ENCODE measurements around the gene RPS6KA4. TPM values are rescaled to one million over a fixed set of nuclear protein-coding genes. Genes with fewer than 3 reads are reported as not detected.

The RPS6KA4 gene
- polyA plus RNA-seq, 1 experiment: 33.8 TPM

DNA sequence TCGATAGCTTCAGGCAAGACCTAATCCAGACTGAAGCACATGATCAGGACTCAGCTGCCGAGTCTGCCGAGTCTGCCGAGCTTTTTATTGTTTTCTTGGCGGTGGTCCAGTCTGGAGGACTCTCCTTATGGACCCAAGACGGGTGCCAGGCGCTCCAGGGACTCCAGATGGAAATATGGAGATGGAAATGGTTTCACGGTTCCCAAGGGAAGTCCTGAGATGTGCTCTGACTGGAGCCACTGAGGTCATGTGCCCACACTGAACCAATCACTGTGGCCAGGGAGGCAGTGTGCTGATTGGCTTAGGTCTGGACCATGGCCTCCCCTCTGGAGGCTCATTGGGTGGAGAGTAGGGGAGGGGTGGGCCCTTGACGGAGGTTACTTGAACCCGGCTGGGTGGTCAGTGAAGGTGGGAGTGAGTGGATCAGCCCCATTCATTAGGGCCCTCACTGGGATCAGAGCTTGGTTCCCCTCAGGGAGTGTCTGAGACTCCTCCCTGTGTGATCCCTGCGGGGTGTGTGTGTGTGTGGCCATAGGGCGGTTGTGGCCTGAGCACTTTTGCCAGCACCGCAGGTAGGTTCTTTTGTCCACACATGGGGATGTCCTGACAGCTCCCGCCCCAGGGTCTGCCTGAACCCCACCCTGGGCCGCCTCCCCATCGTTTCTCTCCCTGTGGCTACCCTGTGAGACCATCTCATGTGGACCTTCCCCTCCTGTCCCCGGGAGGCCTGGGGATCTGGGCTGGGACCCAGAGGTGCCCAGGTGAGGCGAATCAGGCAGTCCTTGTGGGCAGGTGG lies 14.0 kb downstream of the RPS6KA4 start:
- POLR2A ChIA-PET: no interaction called here
- no peak for DNase-seq (ENCODE audit: low read depth)

DNA sequence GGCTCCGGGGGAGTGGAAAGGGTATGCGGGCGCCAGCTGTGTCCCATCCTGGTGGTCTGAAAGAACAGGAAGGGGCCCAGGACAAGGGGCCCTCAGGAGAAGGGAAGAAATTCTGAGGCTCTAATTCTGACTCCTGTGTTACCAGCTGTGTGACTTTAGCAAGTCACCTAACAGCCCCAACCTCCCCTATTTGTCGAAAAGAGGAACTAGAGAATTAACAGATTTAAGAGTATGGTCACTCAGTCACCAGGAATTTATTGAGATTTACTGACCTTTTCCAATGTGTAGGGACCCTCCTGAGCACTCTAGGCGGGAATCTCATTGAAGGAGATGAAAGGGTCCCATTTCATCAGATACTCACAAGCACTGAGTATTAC lies 14.6 kb downstream of the RPS6KA4 start:
- TF ChIP-seq, protein P1, sequence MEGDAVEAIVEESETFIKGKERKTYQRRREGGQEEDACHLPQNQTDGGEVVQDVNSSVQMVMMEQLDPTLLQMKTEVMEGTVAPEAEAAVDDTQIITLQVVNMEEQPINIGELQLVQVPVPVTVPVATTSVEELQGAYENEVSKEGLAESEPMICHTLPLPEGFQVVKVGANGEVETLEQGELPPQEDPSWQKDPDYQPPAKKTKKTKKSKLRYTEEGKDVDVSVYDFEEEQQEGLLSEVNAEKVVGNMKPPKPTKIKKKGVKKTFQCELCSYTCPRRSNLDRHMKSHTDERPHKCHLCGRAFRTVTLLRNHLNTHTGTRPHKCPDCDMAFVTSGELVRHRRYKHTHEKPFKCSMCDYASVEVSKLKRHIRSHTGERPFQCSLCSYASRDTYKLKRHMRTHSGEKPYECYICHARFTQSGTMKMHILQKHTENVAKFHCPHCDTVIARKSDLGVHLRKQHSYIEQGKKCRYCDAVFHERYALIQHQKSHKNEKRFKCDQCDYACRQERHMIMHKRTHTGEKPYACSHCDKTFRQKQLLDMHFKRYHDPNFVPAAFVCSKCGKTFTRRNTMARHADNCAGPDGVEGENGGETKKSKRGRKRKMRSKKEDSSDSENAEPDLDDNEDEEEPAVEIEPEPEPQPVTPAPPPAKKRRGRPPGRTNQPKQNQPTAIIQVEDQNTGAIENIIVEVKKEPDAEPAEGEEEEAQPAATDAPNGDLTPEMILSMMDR (IDR thresholded peaks at IDR 0.05; ENCODE audit: insufficient read depth, low read depth, low read length): no peak
- no peak for DNase-seq (ENCODE audit: low read depth)
- POLR2A ChIA-PET: no interaction called here
- H3K36me3 ChIP-seq (ENCODE audit: control insufficient read depth, insufficient read depth, low read length): peaks cover 12% of the 10 kb centered on the region
- H3K27me3 ChIP-seq (ENCODE audit: control insufficient read depth, insufficient read depth, low read length): no peaks in the 10 kb centered on the region; the same call in 1 of the 2 replicates
- CTCF ChIA-PET: interaction anchor here (1.0 to 2.0 kb wide), 2 partner anchors 11 to 76 kb away, joined by 3 to 5 read pairs; no protein-coding TSS in a partner anchor
- H3K4me3 ChIP-seq (ENCODE audit: low read depth, low read length): no peak overlapping the region

More for the DNA sequence above, 14.0 kb downstream of the RPS6KA4 start:
- TF ChIP-seq, protein P1 (IDR thresholded peaks at IDR 0.05; ENCODE audit: insufficient read depth, low read depth, low read length): no peak
- CTCF ChIA-PET: interaction anchor here (1.0 to 1.3 kb wide), 3 partner anchors 18 to 76 kb away, joined by 3 to 4 read pairs (median 3); no protein-coding TSS in a partner anchor
- H3K4me3 ChIP-seq (ENCODE audit: low read depth, low read length): no peak overlapping the region
- H3K36me3 ChIP-seq (ENCODE audit: control insufficient read depth, insufficient read depth, low read length): peaks cover 12% of the 10 kb centered on the region
- H3K27me3 ChIP-seq (ENCODE audit: control insufficient read depth, insufficient read depth, low read length): no peaks in the 10 kb centered on the region

DNA sequence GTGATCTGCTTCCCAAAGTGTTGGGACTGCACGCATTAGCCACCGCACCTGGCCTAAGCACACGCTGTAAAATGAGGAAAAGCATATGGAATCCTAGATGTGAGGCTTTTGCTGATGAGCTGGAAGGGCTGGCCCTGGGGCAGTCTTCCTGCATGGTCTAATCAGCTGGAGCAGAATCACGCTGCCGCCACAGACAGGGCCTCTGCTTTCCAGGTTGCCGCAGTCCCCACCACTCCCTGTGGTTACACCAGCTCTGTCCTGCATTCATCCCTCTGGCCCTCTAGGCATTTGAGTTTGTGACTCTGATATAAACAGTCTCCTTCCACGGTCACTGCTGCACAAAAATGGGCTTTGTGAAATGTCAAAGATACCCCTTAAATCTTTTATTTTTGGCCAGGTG lies 17.1 kb downstream of the RPS6KA4 start:
- no peak overlapping the region for H3K4me3 ChIP-seq (ENCODE audit: low read depth, low read length)
- peaks cover 4% of the 10 kb centered on the region for H3K27me3 ChIP-seq (ENCODE audit: control insufficient read depth, insufficient read depth, low read length)
- ChIA-PET POLR2A (no interaction called here), CTCF (interaction anchor here (1.3 kb wide), 1 partner anchor 73 kb away, joined by 4 read pairs; no protein-coding TSS in a partner anchor)
- no peak for DNase-seq (ENCODE audit: low read depth)
- peaks cover 2% of the 10 kb centered on the region; the same call in 1 of the 2 replicates for H3K36me3 ChIP-seq (ENCODE audit: control insufficient read depth, insufficient read depth, low read length)
- TF ChIP-seq, protein P1 (IDR thresholded peaks at IDR 0.05; ENCODE audit: insufficient read depth, low read depth, low read length): no peak

DNA sequence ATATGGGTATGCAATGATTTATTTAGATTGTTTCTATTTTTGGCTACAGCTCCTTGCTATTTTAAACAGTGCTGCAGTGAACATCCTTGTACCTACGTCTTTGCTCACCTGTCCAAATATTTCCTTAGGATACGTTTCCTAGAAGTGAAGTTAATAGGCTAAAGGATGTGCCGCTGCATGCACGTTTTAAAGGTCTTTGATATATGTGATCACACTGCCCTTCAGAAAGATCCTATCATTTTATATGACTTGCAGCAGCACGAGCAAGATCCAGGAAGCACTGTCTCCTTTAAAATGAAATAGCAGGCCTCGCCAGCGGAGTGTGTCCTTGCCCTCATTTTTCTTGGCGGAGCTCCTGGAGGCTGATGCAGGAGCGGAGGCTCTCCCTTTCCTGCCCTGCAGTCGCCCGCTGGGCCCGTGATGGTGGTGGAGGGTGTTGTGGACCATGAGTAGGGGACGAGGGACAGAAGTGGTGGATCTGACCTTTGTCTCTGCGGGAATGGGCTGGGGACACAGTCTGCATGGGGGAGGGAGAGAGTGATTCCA lies 19.4 kb downstream of the RPS6KA4 start:
- TF ChIP-seq, protein P1 (IDR thresholded peaks at IDR 0.05; ENCODE audit: insufficient read depth, low read depth, low read length): no peak

GRCh38 chr11:64379160-64379559 lies 20.2 kb downstream of the RPS6KA4 start:
- Histone ChIP-seq H3K4me3 (ENCODE audit: low read depth, low read length) (no peak overlapping the region), H3K27me3 (ENCODE audit: control insufficient read depth, insufficient read depth, low read length) (peaks cover 8% of the 10 kb centered on the region), H3K36me3 (ENCODE audit: control insufficient read depth, insufficient read depth, low read length) (no peaks in the 10 kb centered on the region)
- no peak for DNase-seq (ENCODE audit: low read depth)
- TF ChIP-seq, protein P1 (IDR thresholded peaks at IDR 0.05; ENCODE audit: insufficient read depth, low read depth, low read length): no peak
- POLR2A ChIA-PET: no interaction called here
- CTCF ChIA-PET: no interaction called here

More for the DNA sequence above, 19.4 kb downstream of the RPS6KA4 start:
- ChIA-PET POLR2A (no interaction called here), CTCF (interaction anchor here (0.6 to 0.9 kb wide), 2 partner anchors 14 to 172 kb away, joined by 3 read pairs; no protein-coding TSS in a partner anchor)
- Histone ChIP-seq H3K4me3 (ENCODE audit: low read depth, low read length) (no peak overlapping the region), H3K27me3 (ENCODE audit: control insufficient read depth, insufficient read depth, low read length) (peaks cover 8% of the 10 kb centered on the region), H3K36me3 (ENCODE audit: control insufficient read depth, insufficient read depth, low read length) (no peaks in the 10 kb centered on the region)
- no peak for DNase-seq (ENCODE audit: low read depth)
